SK-N-SH (cell line): ENCODE data around the gene TEX264.

ENCODE experiments used
- CTCF ChIP-seq: fragments of 200-600 bp; sonication (generic); IDR thresholded peaks from 2 replicates; pipeline ENCODE4 v1.6.1; 2017; ENCODE audit warnings: antibody characterized with exemption, mild to moderate bottlenecking, moderate library complexity
- EP300 ChIP-seq, 2 experiments: IDR thresholded peaks; 2 replicates each; pipeline versions ENCODE4 v1.4.0 to v1.6.1; 2012; ENCODE audit warnings: borderline replicate concordance in 1 of 2, low read depth in 1 of 2, low read length in 1 of 2
- GABPA ChIP-seq: IDR thresholded peaks from 2 replicates; pipeline ENCODE4 v1.4.0; 2012; ENCODE audit warnings: low read depth, mild to moderate bottlenecking
- JUND ChIP-seq: IDR thresholded peaks from 2 replicates; pipeline ENCODE4 v1.4.0; 2012
- POLR2AphosphoS5 ChIP-seq: IDR thresholded peaks from 2 replicates; pipeline ENCODE4 v1.6.1; 2012; ENCODE audit warnings: low read depth, low read length
- RCOR1 ChIP-seq: fragments of 150-350 bp; IDR thresholded peaks from 2 replicates; pipeline ENCODE4 v1.6.1; 2017; ENCODE audit warnings: antibody characterized with exemption, low read length

- TF ChIP-seq POLR2AphosphoS5 (no peak), GABPA (no peak), CTCF (no peak), RCOR1 (no peak), EP300 (IDR thresholded peaks at IDR 0.05; ENCODE audit: borderline replicate concordance in 1 of 2, low read depth in 1 of 2, low read length in 1 of 2) (no peak), JUND (no peak)
These were observed 45.8 kb downstream of the TEX264 start for GRCh38 chr3:51716805-51717204.
